BE2C (cell line): Measurements from ENCODE around the gene TBX5.
A peak's percentile ranks its signal among the peaks of the same experiment; 100 is the strongest.

ENCODE experiments used
- DNase-seq: peaks from one replicate; pipeline ENCODE4 v3.0.0-alpha.2; 2020
- H3K27me3 ChIP-seq: fragments of 250-450 bp; sonication (Bioruptor Pico); 2 replicates; pipeline ENCODE4 v1.5.1; 2020; ENCODE audit warnings: mild to moderate bottlenecking
- H3K36me3 ChIP-seq: fragments of 250-450 bp; sonication (Bioruptor Pico); 2 replicates; pipeline ENCODE4 v1.5.1; 2020; ENCODE audit warnings: mild to moderate bottlenecking
- H3K4me1 ChIP-seq: fragments of 250-450 bp; sonication (Bioruptor Pico); 2 replicates; pipeline ENCODE4 v1.5.1; 2020
- H3K4me3 ChIP-seq: 2 replicates; pipeline ENCODE4 v1.5.1; 2011; ENCODE audit warnings: low read depth, low read length
- H3K9me3 ChIP-seq: fragments of 250-450 bp; sonication (Bioruptor Pico); 2 replicates; pipeline ENCODE4 v1.5.1; 2020
- CTCF ChIP-seq: IDR thresholded peaks from 2 replicates; pipeline ENCODE4 v1.5.1; 2012; ENCODE audit warnings: mild to moderate bottlenecking, low read depth, low read length

The TBX5 gene

GRCh38 chr12:114404083-114404925, 1.6 kb downstream of the TBX5 start:
- no peak for DNase-seq
- no peaks in the 10 kb centered on the region for H3K9me3 ChIP-seq
- no peaks in the 10 kb centered on the region for H3K4me1 ChIP-seq
- no peaks in the 10 kb centered on the region for H3K36me3 ChIP-seq
- TF ChIP-seq CTCF, result no peak
- H3K27me3 ChIP-seq, result peaks cover 98% of the 10 kb centered on the region
- no peak overlapping the region for H3K4me3 ChIP-seq

- peaks cover 98% of the 10 kb centered on the region for H3K27me3 ChIP-seq
- TF ChIP-seq CTCF, result no peak
- H3K36me3 ChIP-seq, result no peaks in the 10 kb centered on the region
- no peak overlapping the region for H3K4me3 ChIP-seq
- H3K9me3 ChIP-seq, result no peaks in the 10 kb centered on the region
- H3K4me1 ChIP-seq, result no peaks in the 10 kb centered on the region
- DNase-seq, result no peak
These were observed 2.3 kb downstream of the TBX5 start for GRCh38 chr12:114403690-114404066.

GRCh38 chr12:114403011-114403689, 2.8 kb downstream of the TBX5 start:
- Histone ChIP-seq H3K4me3 (no peak overlapping the region), H3K4me1 (no peaks in the 10 kb centered on the region), H3K36me3 (no peaks in the 10 kb centered on the region), H3K27me3 (peaks cover 98% of the 10 kb centered on the region), H3K9me3 (no peaks in the 10 kb centered on the region)
- peak; percentile 28; the same call in 1 of the 2 replicates for TF ChIP-seq CTCF
- peak; percentile 41 for DNase-seq

- no peaks in the 10 kb centered on the region for H3K36me3 ChIP-seq
- no peak for TF ChIP-seq CTCF
- no peak for DNase-seq
- no peak overlapping the region for H3K4me3 ChIP-seq
- peaks cover 98% of the 10 kb centered on the region for H3K27me3 ChIP-seq
- no peaks in the 10 kb centered on the region for H3K4me1 ChIP-seq
- H3K9me3 ChIP-seq, result no peaks in the 10 kb centered on the region
These were observed 3.7 kb downstream of the TBX5 start for GRCh38 chr12:114402084-114402717.

- H3K4me3 ChIP-seq, result no peak overlapping the region
- H3K9me3 ChIP-seq, result no peaks in the 10 kb centered on the region
- no peak for DNase-seq
- no peak for TF ChIP-seq CTCF
- H3K36me3 ChIP-seq, result no peaks in the 10 kb centered on the region
- peaks cover 98% of the 10 kb centered on the region for H3K27me3 ChIP-seq
- no peaks in the 10 kb centered on the region for H3K4me1 ChIP-seq
These were observed 4.4 kb downstream of the TBX5 start for GRCh38 chr12:114401328-114402083.
